ENCODE data around the gene CA11.

- TF ChIP-seq CTCF (IDR thresholded peaks at IDR 0.05) (peak; percentile 87 to 94 (median 90)), POLR2A (IDR thresholded peaks at IDR 0.05) (peak; percentile 32)
Measured at GRCh38 chr19:48646001-48646721, at the start of gene CA11.

Data from transverse colon (tissue), 3 donors.